Measurements from ENCODE around the gene RANBP9.

The RANBP9 gene

DNA sequence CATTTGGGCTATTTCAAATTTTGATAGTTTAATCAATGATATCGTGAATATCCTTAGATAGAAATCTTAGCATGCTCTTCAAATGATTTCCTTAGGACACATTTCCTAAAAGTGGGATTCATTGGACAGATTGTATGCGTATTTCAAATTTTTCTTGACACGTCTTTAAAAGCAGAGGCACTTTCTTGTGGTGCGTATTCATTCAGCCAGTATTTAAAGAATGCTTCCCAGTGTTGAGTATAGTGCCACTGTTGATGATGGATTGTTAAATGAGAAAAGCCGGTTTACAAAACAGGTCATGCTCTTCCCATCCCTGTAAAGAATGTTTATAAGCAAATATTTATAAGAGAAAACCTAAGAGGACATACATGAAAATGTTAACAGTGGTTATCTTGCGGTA lies 111.6 kb downstream of the RANBP9 start:
- no peak for DNase-seq (ENCODE audit: low read depth)
- no peak overlapping the region for H3K4me3 ChIP-seq (ENCODE audit: control insufficient read depth, low read depth, low read length)
- TF ChIP-seq, protein P1, sequence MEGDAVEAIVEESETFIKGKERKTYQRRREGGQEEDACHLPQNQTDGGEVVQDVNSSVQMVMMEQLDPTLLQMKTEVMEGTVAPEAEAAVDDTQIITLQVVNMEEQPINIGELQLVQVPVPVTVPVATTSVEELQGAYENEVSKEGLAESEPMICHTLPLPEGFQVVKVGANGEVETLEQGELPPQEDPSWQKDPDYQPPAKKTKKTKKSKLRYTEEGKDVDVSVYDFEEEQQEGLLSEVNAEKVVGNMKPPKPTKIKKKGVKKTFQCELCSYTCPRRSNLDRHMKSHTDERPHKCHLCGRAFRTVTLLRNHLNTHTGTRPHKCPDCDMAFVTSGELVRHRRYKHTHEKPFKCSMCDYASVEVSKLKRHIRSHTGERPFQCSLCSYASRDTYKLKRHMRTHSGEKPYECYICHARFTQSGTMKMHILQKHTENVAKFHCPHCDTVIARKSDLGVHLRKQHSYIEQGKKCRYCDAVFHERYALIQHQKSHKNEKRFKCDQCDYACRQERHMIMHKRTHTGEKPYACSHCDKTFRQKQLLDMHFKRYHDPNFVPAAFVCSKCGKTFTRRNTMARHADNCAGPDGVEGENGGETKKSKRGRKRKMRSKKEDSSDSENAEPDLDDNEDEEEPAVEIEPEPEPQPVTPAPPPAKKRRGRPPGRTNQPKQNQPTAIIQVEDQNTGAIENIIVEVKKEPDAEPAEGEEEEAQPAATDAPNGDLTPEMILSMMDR (conservative IDR thresholded peaks at IDR 0.05; ENCODE audit: control insufficient read depth, insufficient read depth, low read depth, low read length), result no peak

DNA sequence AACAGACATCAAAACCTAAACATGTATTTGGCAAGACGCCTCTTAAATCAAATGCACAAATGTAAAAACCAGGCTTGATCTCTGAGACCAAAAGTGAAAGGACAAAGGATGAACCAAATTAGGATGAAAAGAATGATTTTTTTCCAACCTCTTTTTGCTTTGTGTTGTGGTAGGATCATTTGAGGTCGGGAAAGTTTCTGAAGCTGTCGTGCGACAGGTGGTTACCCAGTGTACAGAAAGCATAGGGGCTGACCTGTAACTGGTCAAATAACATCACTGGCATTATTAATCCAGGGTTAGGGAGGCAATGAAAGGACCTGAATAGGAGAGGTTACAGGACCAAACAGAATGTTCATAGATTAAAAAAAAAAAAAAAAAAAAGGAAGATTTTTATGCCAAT lies 114.6 kb downstream of the RANBP9 start:
- TF ChIP-seq, protein P1 (conservative IDR thresholded peaks at IDR 0.05; ENCODE audit: control insufficient read depth, insufficient read depth, low read depth, low read length), result no peak
- no peak for DNase-seq (ENCODE audit: low read depth)
- H3K4me3 ChIP-seq (ENCODE audit: control insufficient read depth, low read depth, low read length), result no peak overlapping the region

DNA sequence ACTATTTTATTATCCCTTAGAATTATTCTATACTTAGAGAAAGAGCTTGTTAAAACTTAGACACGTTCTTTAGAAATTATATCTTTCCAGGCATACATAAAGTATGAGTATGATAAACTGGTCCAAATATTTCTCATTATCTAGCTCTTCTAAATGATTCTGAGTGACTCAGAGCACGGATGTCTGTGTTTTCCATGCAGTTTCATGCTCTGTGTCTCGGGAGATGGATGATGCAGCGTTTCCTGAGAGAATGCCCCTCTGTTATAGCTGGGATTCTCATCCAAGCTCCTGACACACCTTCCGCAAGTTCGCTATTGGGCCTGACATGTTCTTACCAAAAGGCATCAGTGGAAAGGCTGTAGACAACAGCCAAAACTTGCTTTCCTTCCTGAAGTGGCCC lies 117.9 kb downstream of the RANBP9 start:
- TF ChIP-seq, protein P1 (conservative IDR thresholded peaks at IDR 0.05; ENCODE audit: control insufficient read depth, insufficient read depth, low read depth, low read length), result no peak
- no peak overlapping the region for H3K4me3 ChIP-seq (ENCODE audit: control insufficient read depth, low read depth, low read length)
- DNase-seq (ENCODE audit: low read depth), result no peak

DNA sequence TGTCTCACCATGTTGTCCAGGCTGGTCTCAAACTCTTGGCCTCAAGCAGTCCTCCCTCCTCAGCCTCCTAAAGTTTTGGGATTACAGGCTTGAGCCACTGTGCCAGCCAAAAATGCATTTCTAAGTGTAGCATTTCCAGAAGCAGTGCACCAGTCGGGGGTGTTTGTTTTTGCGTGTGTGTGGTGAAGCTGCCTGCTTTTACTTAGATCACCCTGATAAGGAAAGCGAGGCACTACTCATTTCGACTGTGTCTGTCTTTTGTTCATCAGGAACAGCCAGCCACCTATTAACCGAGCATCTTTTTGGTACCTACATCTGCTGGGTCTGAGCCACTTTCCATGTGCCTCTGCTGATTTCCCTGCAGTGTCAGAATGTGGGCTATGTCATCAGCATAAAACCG lies 118.5 kb downstream of the RANBP9 start:
- DNase-seq (ENCODE audit: low read depth), result no peak
- H3K4me3 ChIP-seq (ENCODE audit: control insufficient read depth, low read depth, low read length), result no peak overlapping the region
- TF ChIP-seq, protein P1 (conservative IDR thresholded peaks at IDR 0.05; ENCODE audit: control insufficient read depth, insufficient read depth, low read depth, low read length), result no peak

DNA sequence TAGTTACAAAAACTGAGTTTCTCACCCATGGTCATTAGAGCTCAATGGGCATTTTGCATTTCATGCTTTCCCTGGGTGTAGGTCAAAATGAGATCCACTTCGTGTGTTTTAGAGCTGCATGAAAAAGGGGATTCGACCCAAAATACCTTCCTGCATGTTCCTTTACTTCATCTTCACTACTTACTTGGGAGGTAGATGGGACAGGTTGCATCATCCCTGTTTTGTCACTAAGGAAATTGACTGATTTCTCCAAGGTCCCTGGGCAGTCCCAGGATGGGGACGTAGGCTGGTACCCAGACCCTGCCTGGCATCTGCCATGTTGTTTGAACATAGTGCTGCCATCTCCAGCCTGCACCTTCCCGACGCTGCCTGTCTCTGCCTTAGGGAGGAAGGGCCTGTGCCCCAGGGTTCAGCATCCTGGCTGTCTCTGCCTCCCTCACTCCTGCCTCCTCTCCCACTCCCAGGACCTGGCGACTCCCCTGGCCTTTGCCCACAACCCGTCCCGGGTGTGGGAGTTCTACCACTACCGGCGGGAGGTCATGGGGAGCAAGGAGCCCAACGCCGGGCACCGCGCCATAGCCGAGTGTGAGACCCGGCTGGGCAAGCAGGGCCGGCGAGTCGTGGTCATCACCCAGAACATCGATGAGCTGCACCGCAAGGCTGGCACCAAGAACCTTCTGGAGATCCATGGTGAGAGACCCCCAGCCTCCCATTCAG lies 120.3 kb downstream of the RANBP9 start:
- TF ChIP-seq, protein P1 (conservative IDR thresholded peaks at IDR 0.05; ENCODE audit: control insufficient read depth, insufficient read depth, low read depth, low read length), result no peak
- DNase-seq (ENCODE audit: low read depth), result no peak
- H3K4me3 ChIP-seq (ENCODE audit: control insufficient read depth, low read depth, low read length), result no peak overlapping the region

DNA sequence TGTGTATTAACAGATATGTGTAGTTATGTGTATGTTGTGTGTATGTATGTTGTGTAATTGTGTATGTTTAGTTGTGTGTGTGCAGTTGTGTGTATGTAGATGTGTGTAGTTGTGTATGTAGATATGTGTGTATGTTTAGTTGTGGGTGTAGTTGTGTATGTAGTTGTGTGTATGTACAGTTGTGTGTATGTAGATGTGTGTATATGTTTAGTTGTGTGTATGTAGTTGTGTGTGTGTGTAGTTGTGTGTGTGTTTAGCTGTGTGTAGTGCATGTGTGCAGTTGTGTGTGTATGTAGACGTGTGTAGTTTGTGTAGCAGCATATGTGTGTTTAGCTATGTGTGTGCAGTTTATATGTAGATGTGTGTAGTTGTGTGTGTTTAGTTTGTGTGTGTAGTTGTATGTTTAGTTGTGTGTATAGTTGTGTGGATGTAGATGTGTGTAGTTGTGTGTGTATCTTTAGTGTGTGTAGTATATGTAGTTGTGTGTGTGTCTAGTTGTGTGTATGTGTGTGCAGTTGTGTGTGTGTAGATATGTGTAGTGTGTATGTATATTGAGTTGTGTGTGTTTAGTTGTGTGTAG lies 121.0 kb downstream of the RANBP9 start:
- DNase-seq (ENCODE audit: low read depth), result no peak
- H3K4me3 ChIP-seq (ENCODE audit: control insufficient read depth, low read depth, low read length), result no peak overlapping the region
- TF ChIP-seq, protein P1 (conservative IDR thresholded peaks at IDR 0.05; ENCODE audit: control insufficient read depth, insufficient read depth, low read depth, low read length), result no peak

All from fibroblast of mammary gland (primary cell).